K562 (cell line): ENCODE data around the gene ZNF547. TPM values are rescaled to one million over a fixed set of nuclear protein-coding genes. Genes with fewer than 3 reads are reported as not detected.

Experiments
- ATAC-seq: fragments of 200-7000 bp; cut with Tn5 transposase; 3 replicates; pipeline ENCODE4 v1.9.1; 2020; ENCODE audit warnings: moderate library complexity
- BruUV-seq: library from RNA; stranded (reverse); fragments of 400-500 nt; replicated peaks from 2 replicates; lab custom pipeline; 2021; lab: Mats Ljungman, UMichigan
- CTCF ChIA-PET: fragments of 300-600 bp; formaldehyde crosslinking; extraction: SDS; loops from one replicate; lab custom pipeline; 2021; ENCODE audit warnings: low intra/inter-chr PET ratio; lab: Yijun Ruan, JAX
- POLR2A ChIA-PET: fragments of 300-600, 350-650 bp; sonication (Branson Sonifier 250); formaldehyde crosslinking; extraction: SDS; loops from one replicate; lab custom pipeline; 2021; ENCODE audit warnings: antibody characterized with exemption, inconsistent platforms; lab: Yijun Ruan, JAX
- DNase-seq, 4 experiments: peaks; one replicate each; pipeline versions ENCODE4 v3.0.0 to v3.0.0-alpha.2; 2011 to 2018; ENCODE audit warnings: low spot score in 3 of 4, mixed read lengths in 3 of 4; ENCODE audit errors: extremely low read depth in 1 of 4
- FAIRE-seq: peaks from 2 replicates; lab custom pipeline; 2011; peaks lifted over from hg19 to GRCh38; lab: Jason Lieb, UNC
- H2AFZ ChIP-seq: 2 replicates; pipeline ENCODE4 v1.6.0; 2011; ENCODE audit warnings: low read depth, low read length, control low read depth, inconsistent platforms
- H3K27ac ChIP-seq: fragments of 200-600 bp; 3 replicates; pipeline ENCODE4 v1.8.0; 2011; ENCODE audit warnings: low read depth, mild to moderate bottlenecking, control low read depth, inconsistent platforms, low read length, moderate library complexity, mixed read lengths; ENCODE audit errors: extremely low read depth
- H3K27me3 ChIP-seq, 2 experiments: fragments of 300-600 bp in 1 of 2; 2 replicates in 1 of 2; 3 replicates in 1 of 2; pipeline versions ENCODE4 v1.6.0 to v1.8.0; 2011; ENCODE audit warnings: inconsistent platforms in 2 of 2, low read length in 2 of 2, mild to moderate bottlenecking in 1 of 2, mixed read lengths in 1 of 2, moderate library complexity in 1 of 2; ENCODE audit not compliant: control insufficient read depth in 2 of 2, insufficient read depth in 2 of 2
- H3K36me3 ChIP-seq: fragments of 300-600 bp; 3 replicates; pipeline ENCODE4 v1.8.0; 2011; ENCODE audit warnings: mild to moderate bottlenecking, low read length, inconsistent platforms; ENCODE audit not compliant: control insufficient read depth, insufficient read depth
- H3K4me1 ChIP-seq, 2 experiments: fragments of 200-600 bp in 1 of 2; replicated peaks in 1 of 2; 2 replicates in 1 of 2; 3 replicates in 1 of 2; pipeline versions ENCODE4 v1.5.1 to v1.8.0; 2011; ENCODE audit warnings: inconsistent platforms in 2 of 2, low read length in 2 of 2, mild to moderate bottlenecking in 1 of 2, mixed read lengths in 1 of 2, moderate library complexity in 1 of 2; ENCODE audit not compliant: control insufficient read depth in 2 of 2, insufficient read depth in 2 of 2
- H3K4me2 ChIP-seq: 2 replicates; pipeline ENCODE4 v1.6.1; 2011; ENCODE audit warnings: low read length, control low read depth, inconsistent platforms, mixed read lengths; ENCODE audit not compliant: insufficient read depth
- H3K4me3 ChIP-seq: fragments of 200-600 bp; sonication (generic), shearing (Covaris generic); 2 replicates; pipeline ENCODE4 v1.5.1; 2016; ENCODE audit warnings: control low read depth, inconsistent platforms
- H3K79me2 ChIP-seq: fragments of 200-600 bp; 3 replicates; pipeline ENCODE4 v1.8.0; 2011; ENCODE audit warnings: low read length, inconsistent platforms; ENCODE audit not compliant: control insufficient read depth, insufficient read depth
- H3K9ac ChIP-seq, 2 experiments: 2 replicates each; pipeline versions ENCODE4 v1.6.0 to v1.6.1; 2011; ENCODE audit warnings: low read depth in 2 of 2, low read length in 2 of 2, control low read depth in 1 of 2, inconsistent platforms in 1 of 2, mild to moderate bottlenecking in 1 of 2, mixed read lengths in 1 of 2; ENCODE audit not compliant: insufficient read depth in 1 of 2
- H3K9me1 ChIP-seq: one replicate; pipeline ENCODE4 v1.6.0; 2011; ENCODE audit warnings: inconsistent platforms, mild to moderate bottlenecking, low read length, moderate library complexity; ENCODE audit not compliant: control insufficient read depth, insufficient read depth
- H3K9me3 ChIP-seq: replicated peaks from 2 replicates; pipeline ENCODE4 v1.5.1; 2011; ENCODE audit warnings: low read depth, low read length, inconsistent platforms; ENCODE audit not compliant: control insufficient read depth, insufficient read depth
- H4K20me1 ChIP-seq: replicated peaks from 2 replicates; pipeline ENCODE4 v1.6.1; 2011; ENCODE audit warnings: low read length, inconsistent platforms, mixed read lengths; ENCODE audit not compliant: control insufficient read depth, insufficient read depth
- NCOR1 ChIP-seq: fragments of 450-650 bp; IDR thresholded peaks from 2 replicates; pipeline ENCODE4 v1.6.1; 2016; ENCODE audit warnings: mild to moderate bottlenecking, moderate library complexity
- PHB ChIP-seq: fragments of 250-450 bp; sonication (Bioruptor Pico); IDR thresholded peaks from 2 replicates; pipeline ENCODE4 v1.5.0; 2021
- TAF9B ChIP-seq: fragments of 450-650 bp; IDR thresholded peaks from 2 replicates; pipeline ENCODE4 v1.6.1; 2018; ENCODE audit warnings: mild to moderate bottlenecking; ENCODE audit not compliant: partially characterized antibody
- ZNF398 ChIP-seq: fragments of 250-450 bp; sonication (Bioruptor Pico); IDR thresholded peaks from 2 replicates; pipeline ENCODE4 v1.8.0; 2021; ENCODE audit warnings: moderate library complexity, mild to moderate bottlenecking, inconsistent platforms
- WGBS: fragments of 100-300 bp; shearing (Covaris generic); methylation state at CpG from one replicate; pipeline ENCODE4 v1.1.6; 2016; ENCODE audit warnings: low coverage, mixed read lengths; ENCODE audit not compliant: insufficient coverage; ENCODE audit errors: missing lambda C conversion rate; 5-methylcytosine and 5-hydroxymethylcytosine counted together
- in situ Hi-C: fragments of 300-500 bp; cut with MboI; formaldehyde crosslinking; loops from 4 replicates; pipeline ENCODE4 v1.15.0; 2018; ENCODE audit warnings: inconsistent platforms, mixed read lengths
- intact Hi-C: fragments of 100-400 bp; cut with micrococcal nuclease; formaldehyde crosslinking; loops from 2 replicates; pipeline ENCODE4 v1.14.2; 2022
- polyA plus RNA-seq, 8 experiments: library from polyadenylated mRNA; depleted of rRNA in 4 of 8; stranded (reverse) in 5 of 8; unstranded in 3 of 8; fragments of >200 nt; fragmentation: Nextera tagmentation in 2 of 8; fragmentation: Illumina TruSeq in 1 of 8; extraction: Ambion mirVana in 2 of 8; extraction: Trizol in 1 of 8; gene quantifications; 2 replicates each; pipeline versions ENCODE4 v1.2.1 to v1.2.3, GENCODE V29; 2011 to 2014; ENCODE audit warnings: inconsistent platforms in 1 of 8, missing spikeins in 1 of 8
- total RNA-seq, 7 experiments: library from RNA; depleted of rRNA in 6 of 7; stranded (reverse); fragments of >200 nt in 6 of 7; fragmentation: Illumina TruSeq in 2 of 7; extraction: Trizol in 2 of 7; gene quantifications; 2 replicates each; pipeline versions ENCODE4 v1.2.1 to v1.2.3, GENCODE V29; 2011 to 2021; ENCODE audit warnings: low replicate concordance in 1 of 7

The ZNF547 gene
- total and polyA plus RNA-seq, 9 of the 15 experiments (the other 6 are each of a cell fraction or from before 2014, with no cell fraction given), result 0.03 to 0.96 (median 0.30) TPM

- H3K27ac ChIP-seq, result no peak overlapping the region
- H3K4me3 ChIP-seq, result no peak overlapping the region
- H3K36me3 ChIP-seq, result no peaks in the 10 kb centered on the region
- H2AFZ ChIP-seq, result no peak overlapping the region
- no peaks in the 10 kb centered on the region for H3K9me1 ChIP-seq
- FAIRE-seq (no peak), ATAC-seq (no peak), DNase-seq (no peak)
- H3K9me3 ChIP-seq, result peaks cover 4% of the 10 kb centered on the region; the same call in 1 of the 2 replicates
- ChIA-PET POLR2A (interaction anchor here (1.3 kb wide), 1 partner anchor 23 kb away, joined by 4 read pairs; the partner anchor contains the start of gene ZNF548), CTCF (interaction anchor here (0.7 kb wide), 1 partner anchor 236 kb away, joined by 5 read pairs; no protein-coding TSS in a partner anchor)
- H4K20me1 ChIP-seq, result no peaks in the 10 kb centered on the region
- TF ChIP-seq TAF9B (no peak), NCOR1 (no peak), ZNF398 (no peak), PHB (CRISPR knock-in tag) (no peak)
- peaks cover 0 to 5% of the 10 kb centered on the region in 2 experiments; a peak in 1 of 5 replicates for H3K4me1 ChIP-seq
- intact Hi-C loops, result no loop called here
- H3K27me3 ChIP-seq, result no peaks in the 10 kb centered on the region
- in situ Hi-C loops, result no loop called here
- H3K4me2 ChIP-seq, result no peak overlapping the region
- no TSS peak for BruUV-seq
- no peaks in the 10 kb centered on the region for H3K79me2 ChIP-seq
- 0% methylated on average over 2 of the region's 2 CpGs for WGBS
- H3K9ac ChIP-seq, result no peak overlapping the region
Observed at GRCh38 chr19:57366776-57367175, 3.4 kb downstream of the ZNF547 start.
